HepG2 (cell line): ENCODE results near the gene MCF2L. TPM values are rescaled to one million over a fixed set of nuclear protein-coding genes. Genes with fewer than 3 reads are reported as not detected.

Source experiments
- AGO2 ChIP-seq: fragments of 200-400 bp; formaldehyde crosslinking; optimal IDR thresholded peaks from 2 replicates; pipeline ENCODE3; 2017; ENCODE audit warnings: mild to moderate bottlenecking, low read depth, low read length, moderate library complexity
- ELF4 ChIP-seq: sonication (generic); formaldehyde crosslinking; IDR thresholded peaks from 2 replicates; pipeline ENCODE4 v1.5.0; 2020; ENCODE audit warnings: missing genetic modification reagents, mild to moderate bottlenecking, moderate library complexity, borderline replicate concordance
- HOXD1 ChIP-seq: sonication (generic); formaldehyde crosslinking; IDR thresholded peaks from 2 replicates; pipeline ENCODE4 v1.5.0; 2020; ENCODE audit warnings: missing genetic modification reagents
- KDM4B ChIP-seq: sonication (generic); formaldehyde crosslinking; IDR thresholded peaks from 2 replicates; pipeline ENCODE4 v1.4.0; 2020; ENCODE audit warnings: missing genetic modification reagents
- KLF9 ChIP-seq: IDR thresholded peaks from 2 replicates; pipeline ENCODE4 v1.6.1; 2016; ENCODE audit warnings: low read depth
- POLR2AphosphoS2 ChIP-seq: IDR thresholded peaks from 2 replicates; pipeline ENCODE4 v1.6.1; 2011; ENCODE audit warnings: low read depth, low read length, improper control_type of control experiment
- PREB ChIP-seq: sonication (generic); formaldehyde crosslinking; IDR thresholded peaks from 2 replicates; pipeline ENCODE4 v1.4.0; 2020; ENCODE audit warnings: missing genetic modification reagents
- SIX4 ChIP-seq: sonication (generic); formaldehyde crosslinking; IDR thresholded peaks from 2 replicates; pipeline ENCODE4 v1.4.0; 2020; ENCODE audit warnings: missing genetic modification reagents
- ZBED4 ChIP-seq: sonication (generic); formaldehyde crosslinking; IDR thresholded peaks from 2 replicates; pipeline ENCODE4 v1.4.0; 2020; ENCODE audit warnings: missing genetic modification reagents, borderline replicate concordance
- ZBTB2 ChIP-seq: sonication (generic); formaldehyde crosslinking; IDR thresholded peaks from 2 replicates; pipeline ENCODE4 v1.8.0; 2022; ENCODE audit warnings: low read depth, missing genetic modification reagents
- ZC3H4 ChIP-seq: sonication (generic); formaldehyde crosslinking; IDR thresholded peaks from 2 replicates; pipeline ENCODE4 v1.4.0; 2020; ENCODE audit warnings: missing genetic modification reagents, borderline replicate concordance
- ZFP62 ChIP-seq: sonication (generic); formaldehyde crosslinking; IDR thresholded peaks from 2 replicates; pipeline ENCODE4 v1.4.0; 2020; ENCODE audit warnings: missing genetic modification reagents
- ZNF333 ChIP-seq: sonication (generic); formaldehyde crosslinking; IDR thresholded peaks from 2 replicates; pipeline ENCODE4 v1.4.0; 2020; ENCODE audit warnings: mild to moderate bottlenecking, missing genetic modification reagents, borderline replicate concordance
- ZNF558 ChIP-seq: sonication (generic); formaldehyde crosslinking; IDR thresholded peaks from 2 replicates; pipeline ENCODE4 v1.9.0; 2022; ENCODE audit warnings: mild to moderate bottlenecking, missing genetic modification reagents, borderline replicate concordance
- polyA plus RNA-seq, 8 experiments: library from polyadenylated mRNA; depleted of rRNA in 3 of 8; stranded (reverse) in 7 of 8; unstranded in 1 of 8; fragments of >200 nt; fragmentation: Illumina TruSeq in 4 of 8; extraction: Trizol in 4 of 8; gene quantifications; 2 replicates each; pipeline versions ENCODE4 v1.2.1 to v1.2.3, GENCODE V29; 2011 to 2016; ENCODE audit warnings: low read depth in 4 of 8, missing spikeins in 1 of 8, mixed read lengths in 1 of 8; ENCODE audit not compliant: insufficient read depth in 1 of 8
- total RNA-seq, 5 experiments: library from RNA; depleted of rRNA; stranded (reverse); fragments of >200 nt; fragmentation: Illumina TruSeq; extraction: Trizol; gene quantifications; 2 replicates each; pipeline ENCODE4 v1.2.3, GENCODE V29; 2016; ENCODE audit warnings: low read depth in 1 of 5
- TF ChIP-seq, protein P1 (sequence below): sonication (generic); formaldehyde crosslinking; IDR thresholded peaks from 2 replicates; pipeline ENCODE4 v1.4.0; 2020; ENCODE audit warnings: missing genetic modification reagents
- TF ChIP-seq, protein P2 (sequence below): sonication (generic); formaldehyde crosslinking; conservative IDR thresholded peaks from 2 replicates; pipeline ENCODE4 v1.4.0; 2020; ENCODE audit warnings: missing genetic modification reagents
- TF ChIP-seq, protein P3 (sequence below): sonication (generic); formaldehyde crosslinking; IDR thresholded peaks from 2 replicates; pipeline ENCODE4 v1.9.0; 2021; ENCODE audit warnings: missing genetic modification reagents, borderline replicate concordance

MCF2L gene
- total and polyA plus RNA-seq, 2 of the 13 experiments (the other 11 are each of a cell fraction or from before 2014, with no cell fraction given) = 19.4 to 28.4 TPM

DNA sequence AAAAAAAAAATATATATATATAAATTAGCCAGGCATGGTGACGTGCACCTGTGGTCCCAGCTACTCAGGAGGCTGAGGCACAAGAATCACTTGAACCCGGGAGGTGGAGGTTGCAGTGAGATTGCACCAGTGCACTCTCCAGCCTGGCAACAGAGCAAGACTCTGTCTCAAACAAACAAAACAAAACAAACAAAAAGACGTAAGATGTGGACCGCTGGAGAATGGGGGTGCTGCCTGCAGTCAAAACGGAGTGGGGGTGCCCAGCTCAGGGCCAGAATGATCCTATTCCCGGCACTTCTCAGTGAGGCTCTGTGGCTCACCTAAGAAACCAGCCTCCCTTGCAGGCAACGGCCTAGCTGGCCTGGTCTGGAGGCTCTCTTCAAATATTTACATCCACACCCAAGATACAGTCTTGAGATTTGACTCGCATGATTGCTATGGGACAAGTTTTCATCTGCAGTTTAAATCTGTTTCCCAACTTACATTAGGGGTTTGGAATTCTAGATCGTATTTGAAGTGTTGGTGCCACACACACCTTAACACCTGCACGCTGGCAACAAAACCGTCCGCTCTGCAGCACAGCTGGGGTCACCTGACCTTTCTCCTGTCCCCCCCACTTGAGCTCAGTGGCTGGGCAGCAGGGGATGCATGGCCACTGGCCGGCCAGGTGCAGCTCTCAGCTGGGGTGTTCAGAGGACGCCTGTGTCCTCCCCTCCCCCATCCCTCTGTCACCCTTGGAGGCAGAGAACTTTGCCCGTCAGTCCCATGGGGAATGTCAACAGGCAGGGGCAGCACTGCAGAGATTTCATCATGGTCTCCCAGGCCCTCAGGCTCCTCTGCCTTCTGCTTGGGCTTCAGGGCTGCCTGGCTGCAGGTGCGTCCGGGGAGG lies 136.3 kb downstream of the MCF2L start, which contains the start of gene F7 (continued):
- TF ChIP-seq ZBED4 (CRISPR knock-in tag) (no peak), POLR2AphosphoS2 (no peak), HOXD1 (no peak), SIX4 (CRISPR knock-in tag) (no peak), ZNF558 (CRISPR knock-in tag) (no peak; the same call in 1 of the 2 replicates), ZBTB2 (no peak), ZC3H4 (no peak), KLF9 (CRISPR knock-in tag) (0 out of 2 replicates have a peak, but pooled peaks have one; percentile 59), ELF4 (CRISPR knock-in tag) (no peak), ZNF333 (CRISPR knock-in tag) (no peak), PREB (CRISPR knock-in tag) (no peak), ZFP62 (no peak), AGO2 (no peak), KDM4B (CRISPR knock-in tag) (no peak)
- TF ChIP-seq, protein P1, sequence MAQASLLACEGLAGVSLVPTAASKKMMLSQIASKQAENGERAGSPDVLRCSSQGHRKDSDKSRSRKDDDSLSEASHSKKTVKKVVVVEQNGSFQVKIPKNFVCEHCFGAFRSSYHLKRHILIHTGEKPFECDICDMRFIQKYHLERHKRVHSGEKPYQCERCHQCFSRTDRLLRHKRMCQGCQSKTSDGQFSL = peak; percentile 95
- TF ChIP-seq, protein P2, sequence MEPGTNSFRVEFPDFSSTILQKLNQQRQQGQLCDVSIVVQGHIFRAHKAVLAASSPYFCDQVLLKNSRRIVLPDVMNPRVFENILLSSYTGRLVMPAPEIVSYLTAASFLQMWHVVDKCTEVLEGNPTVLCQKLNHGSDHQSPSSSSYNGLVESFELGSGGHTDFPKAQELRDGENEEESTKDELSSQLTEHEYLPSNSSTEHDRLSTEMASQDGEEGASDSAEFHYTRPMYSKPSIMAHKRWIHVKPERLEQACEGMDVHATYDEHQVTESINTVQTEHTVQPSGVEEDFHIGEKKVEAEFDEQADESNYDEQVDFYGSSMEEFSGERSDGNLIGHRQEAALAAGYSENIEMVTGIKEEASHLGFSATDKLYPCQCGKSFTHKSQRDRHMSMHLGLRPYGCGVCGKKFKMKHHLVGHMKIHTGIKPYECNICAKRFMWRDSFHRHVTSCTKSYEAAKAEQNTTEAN (CRISPR knock-in tag) = peak; percentile 83
- TF ChIP-seq, protein P3, sequence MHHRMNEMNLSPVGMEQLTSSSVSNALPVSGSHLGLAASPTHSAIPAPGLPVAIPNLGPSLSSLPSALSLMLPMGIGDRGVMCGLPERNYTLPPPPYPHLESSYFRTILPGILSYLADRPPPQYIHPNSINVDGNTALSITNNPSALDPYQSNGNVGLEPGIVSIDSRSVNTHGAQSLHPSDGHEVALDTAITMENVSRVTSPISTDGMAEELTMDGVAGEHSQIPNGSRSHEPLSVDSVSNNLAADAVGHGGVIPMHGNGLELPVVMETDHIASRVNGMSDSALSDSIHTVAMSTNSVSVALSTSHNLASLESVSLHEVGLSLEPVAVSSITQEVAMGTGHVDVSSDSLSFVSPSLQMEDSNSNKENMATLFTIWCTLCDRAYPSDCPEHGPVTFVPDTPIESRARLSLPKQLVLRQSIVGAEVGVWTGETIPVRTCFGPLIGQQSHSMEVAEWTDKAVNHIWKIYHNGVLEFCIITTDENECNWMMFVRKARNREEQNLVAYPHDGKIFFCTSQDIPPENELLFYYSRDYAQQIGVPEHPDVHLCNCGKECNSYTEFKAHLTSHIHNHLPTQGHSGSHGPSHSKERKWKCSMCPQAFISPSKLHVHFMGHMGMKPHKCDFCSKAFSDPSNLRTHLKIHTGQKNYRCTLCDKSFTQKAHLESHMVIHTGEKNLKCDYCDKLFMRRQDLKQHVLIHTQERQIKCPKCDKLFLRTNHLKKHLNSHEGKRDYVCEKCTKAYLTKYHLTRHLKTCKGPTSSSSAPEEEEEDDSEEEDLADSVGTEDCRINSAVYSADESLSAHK (CRISPR knock-in tag) = no peak
